GM18868 (cell line): Measurements from ENCODE around the gene DUSP19.

Source experiments
- ATAC-seq: cut with Tn5 transposase; IDR thresholded peaks from one replicate; pipeline ENCODE4 v1.9.1; 2021; ENCODE audit warnings: mild to moderate bottlenecking, moderate library complexity; ENCODE audit not compliant: unreplicated experiment

Gene DUSP19

DNA sequence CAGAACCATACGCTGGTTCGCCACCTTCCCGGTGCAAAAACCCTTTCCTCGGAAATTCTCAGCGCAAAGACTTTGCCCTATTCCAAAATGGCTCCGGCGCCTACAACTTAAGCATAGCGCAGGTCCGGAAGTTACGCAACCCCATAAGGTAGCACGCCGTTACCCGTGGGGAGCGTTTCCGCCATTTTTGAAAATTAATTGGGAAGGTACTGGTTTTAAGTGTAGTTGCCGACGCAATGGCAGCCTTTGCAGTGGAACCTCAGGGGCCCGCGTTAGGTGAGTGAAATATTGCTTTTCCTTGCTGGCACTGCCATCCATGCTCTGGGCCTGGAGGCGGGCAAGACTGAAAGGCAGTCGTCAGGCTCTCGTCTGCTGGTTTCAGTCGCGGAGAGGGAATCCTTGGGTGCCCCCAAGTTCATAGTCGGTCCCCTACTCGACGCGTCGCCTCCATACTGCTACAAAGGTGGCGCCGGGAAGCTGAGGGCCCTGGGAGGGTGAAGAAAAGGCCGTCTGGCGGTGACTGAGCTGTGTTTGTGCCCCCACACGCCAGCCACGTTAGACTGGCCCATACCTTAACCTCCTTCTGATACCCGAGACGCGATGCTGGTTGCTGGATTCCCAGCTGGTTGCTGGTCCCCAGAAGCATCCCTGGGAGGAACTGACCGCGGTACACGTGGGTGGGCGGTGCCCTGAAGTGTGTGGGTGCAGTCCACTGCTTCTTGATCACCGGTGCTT lies 45.8 kb downstream of the DUSP19 start, which contains the start of gene NUP35:
TSS of gene NUP35 (plus strand) at position 222 of the 735 bp plus-strand sequence. CDS start at position 237, 15 bp downstream.
- ATAC-seq: peak; percentile 85

DNA sequence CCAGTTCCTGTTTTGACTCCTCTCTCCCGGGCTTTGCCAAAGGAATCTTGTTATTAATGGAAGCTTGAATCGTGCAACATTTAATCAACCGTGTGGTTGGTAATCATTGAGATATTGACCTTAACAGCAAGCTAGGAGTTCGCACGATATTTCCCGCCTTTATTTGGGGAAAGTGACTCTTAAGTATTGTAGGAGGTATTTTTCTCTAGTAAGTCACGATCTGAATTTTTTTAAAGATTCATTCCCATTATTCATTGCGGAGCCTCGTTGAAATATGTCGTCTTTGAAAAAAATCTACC lies 46.4 kb downstream of the DUSP19 start:
- ATAC-seq: no peak

DNA sequence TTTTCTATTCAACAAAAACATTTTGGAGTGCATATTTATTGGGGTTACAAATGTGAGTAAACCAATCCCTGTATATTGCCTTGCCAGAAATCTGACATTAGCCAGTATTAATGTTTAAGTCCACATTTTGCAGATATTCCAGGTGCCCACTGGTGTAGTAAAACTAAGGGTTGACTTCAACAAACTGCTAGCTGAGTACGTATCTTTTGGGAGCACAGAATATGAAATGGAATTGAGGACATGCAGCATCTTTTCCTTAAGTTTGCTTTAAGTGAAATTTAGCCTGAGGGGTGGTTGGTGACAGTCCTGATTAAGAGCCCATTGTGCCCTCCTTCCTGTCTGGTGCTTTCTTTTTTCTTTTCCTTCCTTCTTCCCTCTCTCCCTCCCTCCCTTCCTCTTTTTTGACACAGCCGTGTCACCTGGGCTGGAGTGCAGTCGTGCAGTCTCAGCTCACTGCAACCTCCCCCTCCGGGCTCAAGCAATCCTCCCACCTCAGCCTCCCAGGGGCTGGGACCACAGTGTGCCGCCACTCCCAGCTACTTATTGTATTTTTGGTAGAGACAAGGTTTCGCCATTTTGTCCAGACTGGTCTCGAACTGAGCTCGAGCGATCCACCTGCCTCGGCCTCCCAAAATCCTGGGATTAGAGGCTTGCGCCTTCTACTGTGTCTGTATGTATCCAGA lies 47.3 kb downstream of the DUSP19 start:
- no peak for ATAC-seq

DNA sequence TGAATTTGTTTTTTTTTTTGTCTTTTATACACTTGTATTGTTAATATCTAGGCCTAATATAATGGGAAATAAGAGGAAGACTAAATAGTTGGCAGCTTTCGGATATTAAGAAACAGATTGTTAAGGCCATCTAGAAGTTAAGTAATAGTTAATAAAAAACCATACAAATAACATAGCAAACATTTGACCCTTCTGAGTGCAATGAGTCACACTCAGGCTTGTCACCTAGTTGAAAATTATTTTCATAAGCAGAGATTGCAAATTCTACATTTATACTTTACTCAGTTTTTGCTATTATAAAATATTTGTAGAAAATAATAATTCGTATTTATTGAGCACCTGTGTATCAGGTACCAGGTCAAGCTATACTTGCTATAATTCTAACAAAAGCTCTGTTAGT lies 48.1 kb downstream of the DUSP19 start:
- no peak for ATAC-seq

DNA sequence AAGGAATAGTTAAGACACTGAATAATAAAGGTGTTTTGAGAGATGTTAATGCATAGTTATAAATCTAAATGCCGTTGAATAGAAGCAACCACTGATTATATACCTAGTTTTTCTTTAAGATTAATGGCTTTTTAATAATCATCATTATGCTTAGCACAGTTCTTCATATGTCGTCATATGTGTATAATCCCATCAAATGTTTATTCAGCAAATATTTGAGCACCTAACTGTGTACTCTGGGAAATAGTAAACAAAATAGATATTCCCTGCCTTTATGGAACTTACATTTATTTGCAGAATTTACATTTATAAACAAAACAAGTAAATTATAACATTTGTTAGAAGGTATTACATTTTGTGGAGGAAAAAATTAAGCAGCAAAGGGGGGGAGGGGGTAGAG lies 55.5 kb downstream of the DUSP19 start:
- ATAC-seq: no peak

DNA sequence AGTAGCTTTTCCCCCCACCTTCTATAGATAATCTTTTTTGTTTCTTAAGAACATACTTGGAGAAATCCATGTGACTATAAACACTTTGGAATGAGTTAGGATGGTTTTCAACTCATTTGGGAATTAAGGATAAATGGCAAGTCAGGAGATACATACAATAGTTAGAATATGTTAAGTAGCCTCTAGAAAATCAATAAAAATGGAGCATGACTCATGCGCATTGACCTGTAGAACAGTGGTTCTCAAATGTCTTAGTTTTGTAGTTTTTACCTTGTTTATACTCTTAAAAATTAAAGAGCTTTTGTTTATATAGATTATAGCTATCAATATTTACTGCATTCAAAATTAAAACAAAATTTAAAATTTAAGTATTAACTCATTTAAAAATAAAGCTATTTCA lies 70.4 kb downstream of the DUSP19 start:
- ATAC-seq: no peak

DNA sequence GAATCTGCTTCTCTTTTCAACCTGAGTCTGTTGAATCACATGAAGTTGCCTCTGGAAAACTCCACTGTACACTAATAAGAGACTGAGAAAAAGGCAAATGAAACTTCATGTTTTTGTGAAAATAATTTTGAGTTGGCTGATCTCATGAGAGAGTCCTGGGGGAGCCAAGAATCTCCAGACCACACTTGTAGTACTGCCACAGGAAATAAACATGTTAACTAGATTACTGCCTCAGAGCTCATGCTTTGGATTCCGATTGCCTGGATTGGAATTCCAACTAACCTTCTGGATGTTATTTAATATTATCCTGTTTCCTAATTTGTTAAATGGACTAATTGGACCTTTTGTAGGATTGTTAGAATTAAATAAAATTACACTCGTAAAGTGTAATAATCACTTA lies 70.9 kb downstream of the DUSP19 start:
- no peak for ATAC-seq
